ENCODE data around the gene TANGO2.

TANGO2 gene

DNA sequence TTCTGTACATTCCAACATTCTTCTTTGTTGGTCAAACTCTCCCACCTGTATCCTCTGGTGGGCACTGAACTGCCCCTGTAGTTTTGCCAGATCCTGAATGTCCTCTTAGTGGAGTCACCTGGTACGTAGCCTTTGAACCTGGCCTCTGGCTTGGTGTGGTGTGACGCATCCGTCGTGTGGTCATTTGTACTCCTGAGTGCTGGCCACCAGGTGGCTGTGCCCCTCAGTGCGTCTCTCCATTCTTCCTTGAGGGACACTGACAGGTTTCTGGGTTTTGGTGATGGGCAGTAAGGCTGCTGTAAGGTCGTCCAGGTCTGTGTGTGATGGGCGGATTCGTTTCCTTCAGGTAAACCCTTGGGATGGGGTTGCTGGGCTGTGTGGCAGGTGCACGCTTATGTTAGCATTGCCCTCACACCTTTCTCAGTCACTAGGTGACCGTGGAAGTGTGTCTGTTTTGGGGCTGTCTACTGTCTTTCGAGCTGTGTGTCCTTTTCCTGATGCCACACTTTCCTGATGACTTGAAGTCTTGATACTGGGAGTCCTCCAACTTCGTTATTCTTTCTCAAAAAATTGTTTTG, 81.4 kb downstream of the TANGO2 start:
- Histone ChIP-seq H3K4me3 (ENCODE audit: low read depth, low read length) (no peak overlapping the region), H3K27me3 (no peaks in the 10 kb centered on the region), H3K4me1 (no peaks in the 10 kb centered on the region), H3K36me3 (peaks cover 97% of the 10 kb centered on the region), H3K9me3 (no peaks in the 10 kb centered on the region)
- DNase-seq: no peak
- TF ChIP-seq, protein P1, sequence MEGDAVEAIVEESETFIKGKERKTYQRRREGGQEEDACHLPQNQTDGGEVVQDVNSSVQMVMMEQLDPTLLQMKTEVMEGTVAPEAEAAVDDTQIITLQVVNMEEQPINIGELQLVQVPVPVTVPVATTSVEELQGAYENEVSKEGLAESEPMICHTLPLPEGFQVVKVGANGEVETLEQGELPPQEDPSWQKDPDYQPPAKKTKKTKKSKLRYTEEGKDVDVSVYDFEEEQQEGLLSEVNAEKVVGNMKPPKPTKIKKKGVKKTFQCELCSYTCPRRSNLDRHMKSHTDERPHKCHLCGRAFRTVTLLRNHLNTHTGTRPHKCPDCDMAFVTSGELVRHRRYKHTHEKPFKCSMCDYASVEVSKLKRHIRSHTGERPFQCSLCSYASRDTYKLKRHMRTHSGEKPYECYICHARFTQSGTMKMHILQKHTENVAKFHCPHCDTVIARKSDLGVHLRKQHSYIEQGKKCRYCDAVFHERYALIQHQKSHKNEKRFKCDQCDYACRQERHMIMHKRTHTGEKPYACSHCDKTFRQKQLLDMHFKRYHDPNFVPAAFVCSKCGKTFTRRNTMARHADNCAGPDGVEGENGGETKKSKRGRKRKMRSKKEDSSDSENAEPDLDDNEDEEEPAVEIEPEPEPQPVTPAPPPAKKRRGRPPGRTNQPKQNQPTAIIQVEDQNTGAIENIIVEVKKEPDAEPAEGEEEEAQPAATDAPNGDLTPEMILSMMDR (IDR thresholded peaks at IDR 0.05; ENCODE audit: low read depth, low read length): 0 out of 2 replicates have a peak, but pooled peaks have one; percentile 27

DNA sequence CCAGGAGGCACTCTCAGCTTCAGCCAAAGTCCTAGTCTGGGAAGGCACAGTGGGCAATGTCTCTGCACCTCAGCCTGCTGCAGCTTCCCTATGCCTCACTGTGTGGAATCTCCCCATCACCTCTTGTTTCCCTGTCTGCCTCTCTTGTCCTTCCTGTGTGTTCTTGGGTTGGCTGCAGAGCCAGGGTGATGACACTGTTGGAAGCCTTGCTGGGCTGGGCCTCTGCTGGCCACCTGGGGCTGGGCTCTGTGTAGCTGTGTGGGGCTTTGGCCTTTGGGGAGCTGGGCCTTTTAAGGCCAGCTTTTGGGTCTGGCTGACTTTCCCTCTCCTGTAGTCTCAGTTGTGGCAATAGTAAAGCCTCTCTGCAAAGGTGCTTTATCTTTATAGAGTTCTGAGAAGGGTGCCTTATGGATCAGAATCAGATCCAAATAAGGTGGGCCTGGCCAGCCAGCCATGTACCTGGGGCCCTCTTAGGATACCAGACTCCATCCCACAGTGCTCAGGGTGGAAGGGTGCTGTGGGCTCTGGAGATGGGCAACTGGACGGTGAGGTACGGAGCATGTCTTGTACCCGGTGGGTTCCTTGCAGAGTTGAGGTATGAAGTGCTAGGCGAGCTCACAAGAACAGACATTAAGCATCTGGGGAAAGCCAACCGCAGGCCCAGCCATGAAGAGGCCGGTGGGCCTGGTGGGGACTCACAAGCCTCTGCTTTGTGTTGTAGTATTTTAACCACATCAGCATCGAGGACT, 84.7 kb downstream of the TANGO2 start:
- H3K27me3 ChIP-seq: no peaks in the 10 kb centered on the region
- H3K4me1 ChIP-seq: no peaks in the 10 kb centered on the region
- H3K36me3 ChIP-seq: peaks cover 97% of the 10 kb centered on the region
- H3K4me3 ChIP-seq (ENCODE audit: low read depth, low read length): no peak overlapping the region
- TF ChIP-seq, protein P1 (IDR thresholded peaks at IDR 0.05; ENCODE audit: low read depth, low read length): no peak
- H3K9me3 ChIP-seq: no peaks in the 10 kb centered on the region
- no peak for DNase-seq

DNA sequence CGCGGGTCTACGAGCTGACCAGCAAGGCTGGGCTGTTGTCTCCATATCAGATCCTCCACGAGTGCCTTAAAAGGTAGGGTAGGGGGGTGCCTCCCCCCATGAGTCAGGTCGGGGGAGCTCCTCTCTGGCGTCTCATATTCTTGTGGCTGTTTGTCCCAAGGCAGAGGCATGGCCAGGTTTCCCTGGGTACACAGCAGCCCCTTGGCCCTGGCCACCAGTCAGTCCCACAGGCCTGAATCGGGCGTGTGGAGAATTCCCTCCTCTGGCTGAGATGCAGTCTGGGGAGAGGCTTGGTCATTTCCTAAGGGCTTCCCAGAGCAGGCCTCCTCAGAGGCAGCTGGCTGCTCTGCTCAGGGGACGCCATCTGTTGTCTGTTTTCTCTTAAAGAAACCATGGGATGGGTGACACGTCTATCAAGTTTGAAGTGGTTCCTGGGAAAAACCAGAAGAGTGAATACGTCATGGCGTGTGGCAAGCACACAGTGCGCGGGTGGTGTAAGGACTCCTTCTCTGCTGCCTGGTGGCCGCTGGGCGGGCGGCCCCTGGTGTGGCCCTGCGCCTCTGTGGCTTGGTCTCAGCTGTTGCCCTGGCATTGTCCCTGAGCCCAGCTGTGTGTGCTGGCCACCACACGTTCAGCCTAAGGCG, 85.4 kb downstream of the TANGO2 start:
- Histone ChIP-seq H3K4me3 (ENCODE audit: low read depth, low read length) (no peak overlapping the region), H3K36me3 (peaks cover 96% of the 10 kb centered on the region), H3K4me1 (no peaks in the 10 kb centered on the region), H3K9me3 (no peaks in the 10 kb centered on the region), H3K27me3 (no peaks in the 10 kb centered on the region)
- no peak for DNase-seq
- TF ChIP-seq, protein P1 (IDR thresholded peaks at IDR 0.05; ENCODE audit: low read depth, low read length): no peak

DNA sequence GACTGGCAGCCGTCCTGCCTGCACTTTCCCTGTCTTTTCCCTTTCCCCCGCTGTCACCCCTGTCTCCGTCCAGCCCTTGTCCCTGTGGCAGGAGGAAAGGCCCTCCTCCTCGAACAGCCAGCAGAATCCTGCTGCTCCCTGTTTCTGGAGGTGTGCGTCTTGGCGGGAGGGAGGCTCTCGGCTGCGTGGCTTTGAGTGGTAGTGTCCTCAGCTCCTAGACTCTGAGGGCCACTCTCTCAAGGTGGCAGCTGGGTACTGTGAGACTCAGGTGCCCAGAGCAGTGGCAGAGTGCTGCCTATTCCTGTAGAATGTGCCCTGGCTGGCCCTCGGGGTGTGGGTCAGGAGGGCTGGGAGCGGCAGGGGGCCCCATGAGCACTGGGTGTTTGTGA, 85.9 kb downstream of the TANGO2 start:
- Histone ChIP-seq H3K4me1 (no peaks in the 10 kb centered on the region), H3K27me3 (no peaks in the 10 kb centered on the region), H3K4me3 (ENCODE audit: low read depth, low read length) (no peak overlapping the region), H3K9me3 (no peaks in the 10 kb centered on the region), H3K36me3 (peaks cover 96% of the 10 kb centered on the region)
- DNase-seq: no peak
- TF ChIP-seq, protein P1 (IDR thresholded peaks at IDR 0.05; ENCODE audit: low read depth, low read length): no peak

DNA sequence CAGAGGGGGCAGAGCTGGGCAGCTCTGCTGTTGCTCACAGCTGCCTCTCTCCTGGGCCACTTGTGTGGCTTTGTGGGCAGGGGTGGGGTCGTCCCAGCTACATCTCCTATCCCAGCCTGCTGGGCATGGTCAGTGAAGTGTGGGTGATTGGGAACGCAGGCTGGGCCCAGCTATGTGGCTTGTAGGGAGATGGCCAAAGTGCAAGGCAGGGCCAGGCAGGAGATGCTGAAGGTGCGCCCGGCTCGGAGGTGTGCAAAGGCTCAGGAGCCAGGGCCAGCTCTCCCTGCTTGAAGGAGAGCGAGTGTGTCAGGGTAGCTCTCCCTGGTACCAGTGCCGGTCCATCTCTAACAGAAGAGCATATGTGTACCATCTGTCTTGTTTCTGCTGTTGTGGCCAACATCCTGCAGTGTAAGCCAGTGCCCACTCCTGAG, 86.6 kb downstream of the TANGO2 start:
- TF ChIP-seq, protein P1 (IDR thresholded peaks at IDR 0.05; ENCODE audit: low read depth, low read length): no peak
- Histone ChIP-seq H3K4me1 (no peaks in the 10 kb centered on the region), H3K36me3 (peaks cover 96% of the 10 kb centered on the region), H3K4me3 (ENCODE audit: low read depth, low read length) (no peak overlapping the region), H3K9me3 (no peaks in the 10 kb centered on the region), H3K27me3 (no peaks in the 10 kb centered on the region)
- DNase-seq: no peak
